Measurements from ENCODE around the gene MTLN. TPM values are rescaled to one million over a fixed set of nuclear protein-coding genes. Genes with fewer than 3 reads are reported as not detected.

Gene MTLN
- total and polyA plus RNA-seq, 10 of the 15 experiments (the other 5 are each of a cell fraction or from before 2014, with no cell fraction given) = 6.6 to 140 (median 60.4) TPM

- WGBS (ENCODE audit: insufficient coverage, insufficient replicate concordance, low lambda C conversion rate, missing lambda C conversion rate) = 24% methylated on average over 3 of the region's 3 CpGs
- TF ChIP-seq PRDM15 (CRISPR knock-in tag; IDR thresholded peaks at IDR 0.05) (no peak), FOS (IDR thresholded peaks at IDR 0.05; ENCODE audit: borderline replicate concordance, extremely low read depth, insufficient read length) (no peak), SIX5 (IDR thresholded peaks at IDR 0.05; ENCODE audit: low read depth, low read length, severe bottlenecking) (no peak), SMAD5 (IDR thresholded peaks at IDR 0.05; ENCODE audit: low read depth) (no peak), MYB (IDR thresholded peaks at IDR 0.05; ENCODE audit: borderline replicate concordance, low read depth, low read length) (no peak)
- Histone ChIP-seq H3K9ac (ENCODE audit: control insufficient read depth, insufficient read depth, low read length) (no peak overlapping the region), H3K36me3 (ENCODE audit: control insufficient read depth in 2 of 2, insufficient read depth in 2 of 2, low read length in 1 of 2) (no peaks in the 10 kb centered on the region), H3K4me2 (ENCODE audit: control insufficient read depth, insufficient read depth) (no peak overlapping the region), H3K79me2 (ENCODE audit: control insufficient read depth, insufficient read depth, low read length) (no peaks in the 10 kb centered on the region), H2AFZ (ENCODE audit: control insufficient read depth, low read depth, low read length) (no peak overlapping the region), H3K27ac (ENCODE audit: control insufficient read depth, insufficient read depth) (no peak overlapping the region), H3K4me3 (no peak overlapping the region), H3K27me3 (replicated peaks in 1 of 2; ENCODE audit: control insufficient read depth in 2 of 2, insufficient read depth in 2 of 2, low read length in 1 of 2) (no peaks in the 10 kb centered on the region), H3K4me1 (ENCODE audit: control insufficient read depth, insufficient read depth, low read length) (no peaks in the 10 kb centered on the region), H3K9me3 (replicated peaks; ENCODE audit: control insufficient read depth, insufficient read depth, low read length) (no peaks in the 10 kb centered on the region), H4K20me1 (ENCODE audit: control insufficient read depth, insufficient read depth) (no peaks in the 10 kb centered on the region)
- RAD21 ChIA-PET (ENCODE audit: unreplicated experiment) = no interaction called here
- POLR2A ChIA-PET = no interaction called here
- ATAC-seq (no peak), DNase-seq (ENCODE audit: low read depth, low spot score) (no peak), FAIRE-seq (no peak)
- CTCF ChIA-PET = interaction anchor here (0.7 to 2.1 kb wide), 3 partner anchors 9 to 17 kb away, joined by 3 to 9 read pairs (median 4); no protein-coding TSS in a partner anchor
- intact Hi-C loops (cut with micrococcal nuclease; ENCODE audit: unreplicated experiment) = no loop called here
- in situ Hi-C loops (cut with MboI) = loop anchor here (25.0 kb wide), 1 partner anchor 1517 kb away; no protein-coding TSS in a partner anchor
- SMC1A ChIA-PET (ENCODE audit: uncharacterized antibody, unreplicated experiment) = no interaction called here
- no TSS peak for BruUV-seq (replicated peaks)
Observed at GRCh38 chr2:110170102-110170501, 42.2 kb downstream of the MTLN start.

Measured in GM12878 (cell line).